Fibroblast of pulmonary artery (primary cell): ENCODE results near the gene PEX11G.

Source experiments
- DNase-seq: peaks from one replicate; pipeline ENCODE4 v3.0.0-alpha.2; 2010; ENCODE audit warnings: low read depth
- H3K4me3 ChIP-seq: replicated peaks from 2 replicates; pipeline ENCODE4 v1.5.1; 2011; ENCODE audit warnings: low read depth, mild to moderate bottlenecking, control low read depth, low read length, moderate library complexity
- CTCF ChIP-seq: IDR thresholded peaks from 2 replicates; pipeline ENCODE4 v1.5.1; 2011; ENCODE audit warnings: mild to moderate bottlenecking, control low read depth, low read length, inconsistent platforms; ENCODE audit errors: missing control alignments

PEX11G gene

GRCh38 chr19:7512400-7512851, 23.6 kb upstream of the PEX11G start:
- no peak for TF ChIP-seq CTCF
- DNase-seq: no peak
- H3K4me3 ChIP-seq: no peak overlapping the region

GRCh38 chr19:7509625-7510024, 20.8 kb upstream of the PEX11G start:
- H3K4me3 ChIP-seq: no peak overlapping the region
- no peak for TF ChIP-seq CTCF
- DNase-seq: no peak

- peak; percentile 82 for DNase-seq
- no peak overlapping the region for H3K4me3 ChIP-seq
- no peak for TF ChIP-seq CTCF
Observed at GRCh38 chr19:7507884-7508283, 19.0 kb upstream of the PEX11G start.

GRCh38 chr19:7506385-7507328, 17.8 kb upstream of the PEX11G start:
- peak; percentile 89 for DNase-seq
- TF ChIP-seq CTCF: no peak

GRCh38 chr19:7505682-7506384, 17.0 kb upstream of the PEX11G start:
- no peak overlapping the region for H3K4me3 ChIP-seq
- DNase-seq: no peak
- TF ChIP-seq CTCF: no peak

More at GRCh38 chr19:7506385-7507328, 17.8 kb upstream of the PEX11G start:
- H3K4me3 ChIP-seq: no peak overlapping the region

- TF ChIP-seq CTCF: no peak
- no peak overlapping the region for H3K4me3 ChIP-seq
- DNase-seq: no peak
Observed at GRCh38 chr19:7505288-7505681, 16.4 kb upstream of the PEX11G start.
